NCI-H2227 (cell line): ENCODE measurements around the gene SAFB.
A peak's percentile ranks its signal among the peaks of the same experiment; 100 is the strongest.

Experiments
- DNase-seq: peaks from one replicate; lab custom pipeline; 2025; ENCODE audit not compliant: unreplicated experiment; lab: John Stamatoyannopoulos, UW

Gene SAFB

GRCh38 chr19:5664515-5664914 lies 41.6 kb downstream of the SAFB start:
- no peak for DNase-seq

DNA sequence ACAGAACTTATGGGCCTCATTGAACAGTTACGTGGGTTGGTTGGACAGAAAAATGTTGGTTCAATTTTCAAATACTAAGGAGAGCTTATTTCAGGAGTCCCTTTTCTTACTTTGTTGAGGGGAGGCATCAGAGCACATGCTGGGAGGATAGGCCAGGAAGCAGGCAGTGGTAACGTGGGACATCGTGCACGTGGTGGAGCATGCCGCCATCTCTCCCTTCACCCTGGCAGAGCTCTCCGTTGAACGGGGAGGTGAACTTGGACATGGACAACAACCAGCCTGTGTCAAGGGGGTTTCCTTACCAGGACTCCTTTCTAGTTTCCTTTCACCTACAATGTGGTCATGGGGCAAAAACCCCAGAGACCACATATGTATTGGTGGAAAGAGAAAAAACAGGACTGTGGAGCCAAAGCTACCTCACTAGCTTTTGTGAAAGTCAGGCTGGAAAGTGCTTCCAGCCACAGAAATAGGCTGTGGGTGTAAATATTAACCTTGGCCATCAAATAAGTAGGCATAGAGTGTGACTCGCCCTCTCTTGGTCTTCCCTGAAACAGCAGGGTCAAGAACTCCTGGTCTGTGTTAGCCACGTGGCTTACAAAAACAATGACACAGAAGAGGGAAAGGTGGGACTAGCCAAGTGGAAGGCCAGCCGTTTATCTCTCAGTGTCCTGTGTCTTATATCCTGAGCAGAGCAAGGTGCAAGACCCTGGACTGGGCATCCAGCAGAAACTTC lies 43.1 kb downstream of the SAFB start:
- DNase-seq: no peak

- DNase-seq: no peak
These were observed 44.2 kb downstream of the SAFB start for GRCh38 chr19:5666921-5667610.

GRCh38 chr19:5667751-5668271 lies 44.9 kb downstream of the SAFB start:
- no peak for DNase-seq

DNA sequence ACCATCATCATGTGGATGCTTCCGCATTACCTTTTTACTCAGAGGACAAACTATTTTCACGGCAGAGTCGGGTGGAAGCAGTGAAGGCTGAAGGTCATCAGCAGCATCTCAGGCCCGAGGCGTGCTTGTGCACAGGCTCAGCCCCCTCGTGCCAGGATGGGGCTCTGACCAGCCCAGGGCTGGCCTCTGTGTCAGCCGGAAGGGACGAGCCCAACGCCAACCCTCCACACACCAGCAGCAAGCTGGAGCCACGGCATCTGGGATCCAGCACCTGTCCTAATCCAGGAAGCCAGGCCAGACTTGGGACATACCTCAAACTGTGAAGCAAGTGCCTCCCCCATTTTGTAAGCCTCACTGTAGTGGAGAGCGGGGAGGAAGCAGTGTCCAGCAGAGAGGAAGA lies 46.3 kb downstream of the SAFB start:
- DNase-seq: no peak

- no peak for DNase-seq
These were observed 48.7 kb downstream of the SAFB start for GRCh38 chr19:5671600-5671999.

DNA sequence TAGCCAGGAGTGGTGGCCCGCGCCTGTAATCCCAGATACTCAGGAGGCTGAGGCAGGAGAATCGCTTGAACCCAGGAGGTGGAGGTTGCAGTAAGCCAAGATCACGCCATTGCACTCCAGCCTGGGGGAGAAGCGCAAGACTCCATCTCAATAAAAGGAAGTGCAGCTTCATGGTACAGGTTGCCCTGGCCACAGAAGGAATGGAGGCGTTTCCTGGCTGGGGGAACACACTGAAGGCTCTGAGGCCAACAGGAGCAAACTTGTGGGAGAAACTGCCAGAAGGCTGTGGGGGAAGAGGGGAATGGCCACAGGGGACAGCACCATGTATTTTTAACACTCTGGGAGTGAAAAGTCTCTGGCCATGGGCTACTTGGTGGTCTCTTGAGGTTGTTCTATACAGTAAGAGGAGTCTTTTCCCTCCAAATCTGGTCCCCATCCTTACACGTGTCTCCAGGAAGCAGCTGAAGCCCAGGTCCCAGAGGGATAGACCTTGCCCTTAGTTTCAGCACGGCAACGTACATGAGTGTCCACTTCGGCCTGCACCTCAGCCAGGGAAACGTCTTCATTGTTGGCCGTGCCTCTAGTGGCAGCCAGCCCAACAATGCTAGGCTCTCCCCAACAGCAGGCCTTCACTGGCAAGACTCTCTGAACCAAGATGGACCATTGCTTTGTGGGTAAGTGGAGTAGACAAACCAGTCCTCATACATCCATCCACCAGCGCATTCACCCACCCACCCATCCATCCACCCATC lies 50.0 kb downstream of the SAFB start:
- no peak for DNase-seq

GRCh38 chr19:5673752-5674151 lies 50.9 kb downstream of the SAFB start:
- no peak for DNase-seq

- DNase-seq: no peak
These were observed 51.8 kb downstream of the SAFB start for GRCh38 chr19:5674714-5675113.

DNA sequence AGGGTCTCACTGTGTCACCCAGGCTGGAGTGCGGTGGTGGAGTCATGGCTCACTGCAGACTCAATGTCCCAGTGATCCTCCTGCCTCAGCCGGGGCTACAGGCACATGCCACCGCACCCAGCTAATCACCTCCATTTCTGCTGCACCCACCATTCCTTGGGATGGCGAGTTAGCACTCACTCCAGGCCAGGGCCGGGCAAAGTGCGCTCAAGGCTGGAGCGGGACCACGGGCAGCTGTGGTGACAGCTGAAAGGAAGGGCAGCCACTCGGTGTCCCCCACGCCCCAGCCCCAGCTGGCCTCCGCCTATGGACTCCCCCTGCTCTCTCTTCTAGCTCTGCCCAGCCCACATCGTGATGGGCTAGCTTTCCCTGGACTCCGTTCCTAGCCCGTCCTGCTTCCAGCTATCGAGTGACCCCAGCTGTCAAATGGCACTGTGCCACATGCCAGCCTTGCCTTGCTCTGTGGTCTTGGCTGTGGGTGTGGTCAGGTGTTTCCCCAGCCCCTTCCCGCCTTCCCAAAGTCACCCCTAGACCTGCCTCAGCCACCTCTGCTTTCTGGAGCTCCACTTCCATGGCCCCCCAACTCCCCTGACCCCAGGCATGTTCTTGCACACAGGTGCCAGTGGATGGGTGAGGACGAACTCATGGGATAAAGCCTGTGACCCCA lies 53.4 kb downstream of the SAFB start:
- no peak for DNase-seq

DNA sequence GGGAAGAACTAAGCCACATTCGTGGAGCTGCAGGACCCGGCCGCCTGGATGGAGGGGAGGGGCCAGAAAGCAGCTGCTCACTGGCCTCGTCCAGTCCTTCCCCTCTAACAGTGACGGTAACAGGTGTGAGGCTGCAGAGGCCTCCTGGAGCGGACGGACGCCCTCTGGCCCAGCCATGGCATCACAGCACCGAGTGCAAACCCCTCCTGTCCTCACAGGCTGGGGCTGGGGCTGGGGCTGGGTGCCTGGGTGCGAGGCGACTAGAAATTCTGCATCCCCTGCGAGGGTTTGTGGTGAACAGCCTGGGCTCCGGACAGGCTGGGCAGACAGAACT lies 53.9 kb downstream of the SAFB start:
- no peak for DNase-seq

GRCh38 chr19:5677136-5677535 lies 54.3 kb downstream of the SAFB start:
- no peak for DNase-seq

DNA sequence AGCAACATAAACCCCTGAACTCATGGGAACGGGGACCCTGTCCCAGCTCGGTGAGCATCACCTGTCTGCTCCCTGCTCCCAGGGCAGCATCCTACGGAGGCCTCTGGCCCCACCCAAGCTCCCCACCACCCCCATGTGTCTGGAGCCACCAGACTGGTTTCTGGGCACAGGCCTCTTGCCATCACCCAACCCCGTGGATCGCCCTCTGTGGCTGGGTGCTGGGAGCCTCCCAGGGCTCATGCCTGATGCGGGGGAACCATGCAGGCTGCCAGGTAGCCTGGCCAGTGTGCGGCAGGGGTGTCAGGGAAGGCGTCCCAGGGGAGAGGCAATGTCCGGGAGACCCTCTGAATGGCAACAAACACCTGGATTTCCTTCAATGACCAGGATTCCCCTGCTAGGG lies 54.7 kb downstream of the SAFB start:
- DNase-seq: no peak

DNA sequence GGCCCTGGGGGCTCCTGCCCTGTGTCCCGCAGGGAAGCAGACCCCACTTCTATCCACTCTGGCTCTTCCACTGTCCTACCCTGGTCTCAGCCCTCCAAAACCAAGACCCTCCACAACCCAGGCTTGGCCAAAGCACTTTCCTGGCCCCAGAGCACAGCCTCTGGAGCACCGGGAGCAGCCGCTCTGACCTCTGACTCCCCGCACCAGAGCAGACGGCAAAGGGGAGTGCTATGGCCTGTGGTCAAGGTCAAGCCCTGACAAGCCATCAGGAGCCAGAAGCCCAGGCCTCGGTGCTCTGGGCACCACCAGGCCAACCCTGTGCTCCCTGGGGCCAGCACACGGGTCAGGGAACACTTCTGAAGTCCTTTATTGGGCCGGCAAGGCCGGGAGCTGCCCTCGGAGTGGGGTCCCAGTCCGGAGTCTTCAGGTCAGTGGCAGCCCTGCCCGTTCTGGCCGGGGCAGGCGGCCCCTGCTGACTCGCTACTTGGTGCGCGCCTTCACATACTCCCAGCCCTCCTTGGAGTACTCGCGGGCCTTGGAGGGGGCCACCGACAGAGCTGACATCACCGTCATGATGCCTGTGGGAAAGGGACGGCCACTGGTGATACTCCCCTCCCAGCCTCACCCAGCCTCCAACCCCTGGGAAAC lies 55.3 kb downstream of the SAFB start:
- no peak for DNase-seq

- DNase-seq: no peak
These were observed 56.6 kb downstream of the SAFB start for GRCh38 chr19:5679289-5680083.

DNA sequence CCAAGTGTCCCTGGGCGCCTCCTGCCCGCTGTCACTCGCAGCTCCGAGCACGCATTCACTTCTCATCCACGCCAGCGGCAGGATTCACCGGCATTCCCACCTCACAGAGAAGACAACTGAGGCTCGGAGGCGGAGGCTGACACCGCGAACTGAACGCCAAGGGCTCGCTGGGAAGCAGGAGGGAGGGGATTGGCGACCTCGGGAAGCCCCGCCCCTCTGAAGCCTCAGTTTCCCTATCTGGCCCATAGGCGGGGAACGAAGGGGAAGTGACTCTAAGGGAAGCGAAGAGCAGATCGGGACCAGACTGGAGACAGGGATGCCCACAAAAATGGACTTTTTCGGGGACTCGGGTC lies 57.2 kb downstream of the SAFB start:
- no peak for DNase-seq

GRCh38 chr19:5680437-5681368 lies 57.8 kb downstream of the SAFB start, which contains the start of the genes HSD11B1L and MICOS13:
HSD11B1L (plus strand) TSS chr19:5681027; CDS start chr19:5684833, 3,806 bp downstream.
MICOS13 (minus strand) TSS chr19:5680516; CDS start chr19:5680486, 30 bp downstream.
- peak; percentile 96 for DNase-seq

DNA sequence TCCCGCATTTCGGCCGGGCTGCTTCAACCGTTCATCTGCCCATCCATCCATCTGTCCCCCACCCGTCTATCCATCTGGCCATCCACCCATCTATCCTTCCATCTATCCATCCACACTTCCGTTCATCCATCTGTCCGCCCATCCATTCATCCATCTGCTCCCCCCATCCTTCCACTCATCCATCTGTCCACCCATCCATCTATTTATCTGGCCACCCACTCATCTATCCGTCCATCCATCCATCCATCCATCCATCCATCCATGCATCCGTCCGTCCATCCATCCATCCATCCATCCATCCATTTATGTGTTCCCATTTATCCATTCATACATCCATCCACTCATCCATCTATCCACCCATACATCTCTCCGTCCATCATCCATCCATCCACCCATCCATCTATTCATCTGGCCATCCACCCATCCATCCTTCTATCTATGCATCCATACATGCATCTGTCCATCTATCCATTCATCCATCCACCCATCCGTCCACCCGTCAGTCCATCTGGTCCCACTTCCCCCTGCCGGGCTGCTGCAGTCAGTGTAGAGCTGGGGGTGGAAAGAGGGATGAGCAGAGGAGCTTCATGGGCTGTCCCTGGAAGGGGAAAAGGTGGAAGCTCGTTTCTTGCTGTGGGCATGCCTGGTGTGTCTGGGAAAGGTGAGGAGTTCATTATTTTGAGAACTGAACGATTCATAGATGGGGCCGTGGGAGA lies 58.7 kb downstream of the SAFB start:
- no peak for DNase-seq
